GM19099 (cell line): ENCODE data around the gene ARHGAP27.

ENCODE experiments used
- POLR2A ChIP-seq: IDR thresholded peaks from 3 replicates; pipeline ENCODE4 v1.6.1; 2011; ENCODE audit warnings: low read depth; ENCODE audit not compliant: insufficient read length; ENCODE audit errors: extremely low read depth

The ARHGAP27 gene

GRCh38 chr17:45364531-45365390 lies 67.9 kb downstream of the ARHGAP27 start:
- TF ChIP-seq POLR2A: no peak

GRCh38 chr17:45363498-45363897 lies 69.2 kb downstream of the ARHGAP27 start:
- TF ChIP-seq POLR2A: no peak

- TF ChIP-seq POLR2A: no peak
These were observed 70.7 kb downstream of the ARHGAP27 start for GRCh38 chr17:45361976-45362375.

- no peak for TF ChIP-seq POLR2A
These were observed 71.2 kb downstream of the ARHGAP27 start for GRCh38 chr17:45361451-45361850.

GRCh38 chr17:45357364-45357997 lies 75.2 kb downstream of the ARHGAP27 start:
- no peak for TF ChIP-seq POLR2A

- TF ChIP-seq POLR2A: no peak
These were observed 77.6 kb downstream of the ARHGAP27 start for GRCh38 chr17:45355087-45355486.

- no peak for TF ChIP-seq POLR2A
These were observed 79.6 kb downstream of the ARHGAP27 start for GRCh38 chr17:45353043-45353442.

GRCh38 chr17:45351831-45352230 lies 80.8 kb downstream of the ARHGAP27 start:
- no peak for TF ChIP-seq POLR2A

- TF ChIP-seq POLR2A: no peak
These were observed 85.2 kb downstream of the ARHGAP27 start for GRCh38 chr17:45347444-45347843.

- TF ChIP-seq POLR2A: no peak
These were observed 86.3 kb downstream of the ARHGAP27 start for GRCh38 chr17:45346216-45347015.

GRCh38 chr17:45345554-45346215 lies 87.0 kb downstream of the ARHGAP27 start:
- TF ChIP-seq POLR2A: no peak

- no peak for TF ChIP-seq POLR2A
These were observed 87.5 kb downstream of the ARHGAP27 start for GRCh38 chr17:45345246-45345553.
